NCI-H524 treated with DMSO at 0.1 percent for 48 hours (cell line): ENCODE measurements around the gene COA1.

ENCODE experiments used
- DNase-seq: peaks from one replicate; lab custom pipeline; 2025; lab: John Stamatoyannopoulos, UW

COA1 gene

DNA sequence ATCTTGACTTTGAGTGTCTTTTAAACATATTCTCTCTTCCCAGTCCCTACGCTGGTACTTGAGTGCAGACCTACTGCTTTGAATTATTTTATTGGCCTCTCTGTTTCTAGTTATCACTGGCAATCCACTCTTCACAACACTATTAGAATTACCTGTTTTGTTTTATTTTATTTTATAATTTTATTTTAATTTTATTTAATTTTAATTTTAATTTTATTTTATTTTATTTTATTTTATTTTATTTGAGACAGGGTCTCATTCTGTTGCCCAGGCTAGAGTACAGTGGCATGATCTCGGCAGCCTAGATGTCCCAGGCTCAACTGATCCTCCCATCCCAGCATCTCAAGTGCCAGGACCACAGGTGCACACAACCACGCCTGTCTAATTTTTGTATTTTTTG is 139.6 kb downstream of the COA1 start:
- DNase-seq = no peak
